Subcutaneous abdominal adipose tissue (tissue), 5 donors: ENCODE measurements around the gene GIN1.
A peak's percentile ranks its signal among the peaks of the same experiment; 100 is the strongest.

Experiments used
- H3K27ac ChIP-seq: one replicate; pipeline ENCODE4 v1.7.0; 2013; ENCODE audit warnings: low read depth, mild to moderate bottlenecking, inconsistent platforms, low read length, moderate library complexity
- H3K27me3 ChIP-seq, 5 donors: one replicate each; pipeline ENCODE4 v1.7.0; 2013; ENCODE audit warnings: low read length in 5 of 5, inconsistent platforms in 1 of 5; ENCODE audit not compliant: control insufficient read depth in 5 of 5, insufficient read depth in 4 of 5
- H3K36me3 ChIP-seq, 5 donors: one replicate each; pipeline ENCODE4 v1.7.0; 2013; ENCODE audit warnings: low read length in 5 of 5; ENCODE audit not compliant: control insufficient read depth in 5 of 5, insufficient read depth in 5 of 5
- H3K4me1 ChIP-seq, 5 donors: one replicate each; pipeline ENCODE4 v1.7.0; 2013; ENCODE audit warnings: low read length in 5 of 5, mild to moderate bottlenecking in 3 of 5, moderate library complexity in 1 of 5; ENCODE audit not compliant: control insufficient read depth in 5 of 5, insufficient read depth in 5 of 5
- H3K4me3 ChIP-seq, 5 donors: one replicate each; pipeline ENCODE4 v1.7.0; 2013; ENCODE audit warnings: low read length in 5 of 5, low read depth in 1 of 5
- H3K9ac ChIP-seq, 5 donors: one replicate each; pipeline ENCODE4 v1.7.0; 2013; ENCODE audit warnings: low read length in 5 of 5, mild to moderate bottlenecking in 4 of 5, moderate library complexity in 3 of 5
- H3K9me3 ChIP-seq, 5 donors: one replicate each; pipeline ENCODE4 v1.7.0; 2013; ENCODE audit warnings: low read length in 5 of 5; ENCODE audit not compliant: control insufficient read depth in 5 of 5
- donor health status: healthy.
- donor health status: healthy.
- donor health status: healthy.
- donor health status: healthy.
- donor health status: healthy.

The GIN1 gene

GRCh38 chr5:103132684-103133083, 12.7 kb upstream of the GIN1 start:
- H3K9me3 ChIP-seq = no peaks in the 10 kb centered on the region
- no peak overlapping the region for H3K4me3 ChIP-seq

GRCh38 chr5:103128202-103128601, 8.3 kb upstream of the GIN1 start:
- H3K27me3 ChIP-seq = no peaks in the 10 kb centered on the region
- no peak overlapping the region for H3K27ac ChIP-seq
- no peaks in the 10 kb centered on the region for H3K9me3 ChIP-seq
- no peaks in the 10 kb centered on the region for H3K4me1 ChIP-seq
- H3K4me3 ChIP-seq = no peak overlapping the region
- no peak overlapping the region for H3K9ac ChIP-seq
- peaks cover 0 to 5% (median 0%) of the 10 kb centered on the region in 5 donors for H3K36me3 ChIP-seq

More at GRCh38 chr5:103132684-103133083, 12.7 kb upstream of the GIN1 start:
- H3K36me3 ChIP-seq = peaks cover 0 to 5% (median 2%) of the 10 kb centered on the region in 5 donors
- H3K4me1 ChIP-seq = no peaks in the 10 kb centered on the region
- H3K27me3 ChIP-seq = no peaks in the 10 kb centered on the region
- H3K27ac ChIP-seq = no peak overlapping the region
- no peak overlapping the region for H3K9ac ChIP-seq

DNA sequence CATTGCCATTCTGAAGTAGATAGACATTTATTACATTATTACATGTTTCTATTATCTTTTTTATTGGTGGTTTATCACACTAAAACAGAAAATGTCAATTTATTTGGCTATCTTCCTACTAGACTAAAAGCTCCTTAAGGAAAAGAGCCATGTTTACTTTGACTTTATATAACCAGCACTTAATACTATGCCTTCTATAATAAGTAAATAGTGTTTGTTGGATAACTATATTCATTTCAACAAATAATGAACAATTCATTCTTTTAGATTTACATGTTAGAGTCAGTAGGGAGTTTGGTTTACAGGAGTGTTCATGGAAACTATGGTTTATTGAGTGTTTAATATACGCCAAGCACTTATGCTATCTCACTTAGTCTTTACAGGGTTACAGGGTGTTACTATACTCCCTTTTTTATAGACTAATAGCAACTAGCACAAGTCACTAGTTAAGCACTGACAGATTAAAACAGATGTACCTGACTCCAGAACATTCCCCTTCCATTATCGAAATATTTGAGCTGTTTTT, 7.4 kb upstream of the GIN1 start:
- Histone ChIP-seq H3K27ac (no peak overlapping the region), H3K4me3 (no peak overlapping the region), H3K4me1 (no peaks in the 10 kb centered on the region), H3K27me3 (no peaks in the 10 kb centered on the region), H3K9me3 (no peaks in the 10 kb centered on the region), H3K36me3 (peaks cover 0 to 5% (median 0%) of the 10 kb centered on the region in 5 donors), H3K9ac (no peak overlapping the region)

DNA sequence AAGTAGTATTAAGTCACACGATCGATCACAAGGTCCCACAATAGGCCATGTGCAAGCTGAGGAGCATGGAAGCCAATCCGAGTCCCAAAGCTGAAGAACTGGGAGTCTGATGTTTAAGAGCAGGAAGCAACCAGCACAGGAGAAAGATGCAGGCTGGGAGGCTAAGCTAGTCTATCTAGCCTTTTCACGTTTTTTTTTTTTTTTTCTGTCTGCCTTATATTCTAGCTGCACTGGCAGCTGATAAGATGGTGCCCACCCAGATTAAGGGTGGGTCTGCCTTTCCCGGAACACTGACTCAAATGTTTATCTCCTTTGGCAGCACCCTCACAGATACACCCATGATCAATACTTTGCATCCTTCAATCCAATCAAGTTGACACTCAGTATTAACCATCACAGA, 6.6 kb upstream of the GIN1 start:
- Histone ChIP-seq H3K4me3 (no peak overlapping the region), H3K9ac (no peak overlapping the region), H3K4me1 (peaks cover 0 to 5% (median 4%) of the 10 kb centered on the region in 5 donors), H3K9me3 (no peaks in the 10 kb centered on the region), H3K27ac (no peak overlapping the region), H3K27me3 (no peaks in the 10 kb centered on the region), H3K36me3 (peaks cover 0 to 5% (median 0%) of the 10 kb centered on the region in 5 donors)

- Histone ChIP-seq H3K9me3 (no peaks in the 10 kb centered on the region), H3K27ac (no peak overlapping the region), H3K4me1 (peaks cover 0 to 32% (median 26%) of the 10 kb centered on the region in 5 donors), H3K9ac (no peak overlapping the region), H3K4me3 (no peak overlapping the region), H3K27me3 (no peaks in the 10 kb centered on the region), H3K36me3 (no peaks in the 10 kb centered on the region)
These were observed 2.3 kb upstream of the GIN1 start for GRCh38 chr5:103122242-103122641.

- Histone ChIP-seq H3K9ac (peak overlapping the region; percentile 84 to 96 (median 92)), H3K9me3 (no peaks in the 10 kb centered on the region), H3K27ac (peak overlapping the region; percentile 95), H3K27me3 (no peaks in the 10 kb centered on the region), H3K4me1 (peaks cover 0 to 32% (median 26%) of the 10 kb centered on the region in 5 donors), H3K4me3 (peak overlapping the region; percentile 94 to 100 (median 99)), H3K36me3 (no peaks in the 10 kb centered on the region)
These were observed 766 bp upstream of the GIN1 start for GRCh38 chr5:103120607-103121200.

DNA sequence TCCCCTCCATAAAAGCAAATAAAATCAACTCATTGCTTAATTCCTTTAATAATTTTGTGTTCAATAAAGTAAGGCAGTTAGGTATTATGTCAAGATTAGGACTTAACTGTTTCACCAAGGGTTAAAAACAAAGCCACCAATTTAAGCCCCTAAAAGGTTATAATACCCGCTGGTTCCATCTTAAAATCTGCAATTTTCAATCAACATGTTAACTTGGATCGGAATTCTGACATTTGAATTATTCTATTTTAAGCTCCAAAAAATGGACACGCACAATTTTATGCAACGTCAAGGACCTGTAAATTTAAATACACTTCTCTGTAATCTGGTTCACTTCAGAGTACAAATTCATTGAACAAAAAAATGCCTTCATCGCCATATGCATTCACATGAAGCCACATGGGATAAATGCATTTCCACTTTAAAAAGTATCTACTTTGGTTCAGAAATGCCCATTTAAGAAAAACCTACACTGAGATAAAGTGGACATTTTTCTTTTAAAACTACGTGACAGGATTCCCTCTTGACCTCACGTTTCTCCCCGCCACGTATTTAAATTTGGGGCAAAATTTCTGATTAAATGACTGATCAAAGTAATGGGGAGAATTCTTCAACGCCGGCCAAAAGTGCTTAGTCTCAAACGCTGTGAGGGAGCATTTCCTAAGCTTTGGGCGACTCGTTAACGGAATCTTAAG, 721 bp downstream of the GIN1 start:
- H3K9me3 ChIP-seq = no peaks in the 10 kb centered on the region
- no peaks in the 10 kb centered on the region for H3K27me3 ChIP-seq
- H3K27ac ChIP-seq = peak overlapping the region; percentile 95
- peak overlapping the region; percentile 94 to 100 (median 99) for H3K4me3 ChIP-seq
- H3K4me1 ChIP-seq = peaks cover 0 to 32% (median 26%) of the 10 kb centered on the region in 5 donors
- H3K9ac ChIP-seq = peak overlapping the region; percentile 84 to 96 (median 94)
- H3K36me3 ChIP-seq = no peaks in the 10 kb centered on the region

DNA sequence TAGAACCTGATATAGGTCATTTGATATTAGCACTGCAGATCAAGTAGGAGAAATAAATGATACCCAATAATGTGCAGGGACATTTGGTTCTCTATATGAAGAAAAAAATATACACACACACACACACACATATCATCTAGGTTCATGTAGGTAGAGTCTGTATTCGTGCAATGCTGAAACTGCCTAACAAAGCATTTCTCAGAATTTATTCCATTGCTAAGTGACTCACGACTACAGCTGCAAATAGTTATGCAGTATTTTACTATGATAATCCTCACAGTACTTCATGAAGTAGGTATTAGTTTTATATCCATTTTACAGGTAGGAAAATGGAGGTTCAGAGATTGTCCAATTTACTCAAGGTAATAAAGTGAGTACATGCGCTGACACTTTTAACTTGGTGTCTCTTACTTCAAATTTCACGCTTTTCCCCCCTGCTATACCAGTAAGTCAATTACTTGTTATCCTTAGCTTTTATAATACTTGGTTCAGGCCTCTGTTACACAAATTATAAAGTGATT, 2.4 kb downstream of the GIN1 start:
- no peaks in the 10 kb centered on the region for H3K36me3 ChIP-seq
- no peak overlapping the region for H3K4me3 ChIP-seq
- H3K9me3 ChIP-seq = no peaks in the 10 kb centered on the region
- H3K9ac ChIP-seq = no peak overlapping the region
- H3K4me1 ChIP-seq = peaks cover 0 to 32% (median 26%) of the 10 kb centered on the region in 5 donors
- H3K27ac ChIP-seq = no peak overlapping the region
- no peaks in the 10 kb centered on the region for H3K27me3 ChIP-seq

DNA sequence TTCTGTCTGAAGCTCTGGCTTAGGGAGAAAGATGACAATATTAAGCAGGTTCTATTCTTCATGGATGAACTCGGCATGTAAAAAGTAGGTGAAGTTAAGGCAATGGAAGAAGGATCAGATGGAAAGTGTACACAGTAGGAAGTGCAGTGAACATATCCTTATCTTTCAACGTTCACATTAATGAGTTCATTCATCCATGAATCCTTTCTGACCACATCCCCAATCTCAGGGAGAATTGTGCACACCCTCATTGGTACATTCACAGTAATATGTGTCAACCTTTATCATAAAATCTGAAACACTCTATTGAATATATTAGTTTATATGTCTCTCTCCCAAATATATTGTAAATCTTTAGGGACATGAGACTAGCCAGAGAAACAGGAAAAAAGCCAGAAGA, 5.5 kb downstream of the GIN1 start:
- Histone ChIP-seq H3K36me3 (no peaks in the 10 kb centered on the region), H3K27me3 (no peaks in the 10 kb centered on the region), H3K9me3 (no peaks in the 10 kb centered on the region), H3K27ac (no peak overlapping the region), H3K4me1 (peaks cover 0 to 14% (median 10%) of the 10 kb centered on the region in 5 donors), H3K9ac (no peak overlapping the region), H3K4me3 (no peak overlapping the region)

DNA sequence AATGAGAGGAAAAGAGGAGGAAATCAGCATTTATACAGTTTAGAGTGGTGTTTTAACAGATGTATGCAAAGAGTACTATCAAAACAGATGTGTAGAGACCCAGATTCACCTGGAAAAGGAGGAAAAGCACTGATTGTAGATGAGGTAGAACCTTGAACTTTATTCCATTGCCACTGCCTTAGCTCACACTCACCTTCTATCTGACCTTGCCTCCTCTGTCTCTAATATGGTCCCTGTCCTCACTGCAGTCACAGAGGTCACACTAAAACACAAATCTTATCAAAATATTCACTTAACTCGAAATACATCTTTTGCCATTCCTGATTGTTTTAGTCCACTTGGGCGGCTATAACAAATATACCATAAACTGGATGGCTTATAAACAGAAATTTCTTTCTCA, 7.0 kb downstream of the GIN1 start:
- Histone ChIP-seq H3K9ac (no peak overlapping the region), H3K9me3 (no peaks in the 10 kb centered on the region), H3K27ac (no peak overlapping the region), H3K36me3 (peaks cover 0 to 2% (median 0%) of the 10 kb centered on the region in 5 donors), H3K4me3 (no peak overlapping the region), H3K27me3 (no peaks in the 10 kb centered on the region), H3K4me1 (peaks cover 0 to under 1% (median 0%) of the 10 kb centered on the region in 5 donors)
